Dermis blood vessel endothelial cell (primary cell): ENCODE measurements around the gene SIPA1. TPM values are rescaled to one million over a fixed set of nuclear protein-coding genes. Genes with fewer than 3 reads are reported as not detected.
"Not testable (repeated sequence)": the region's sequence is repeated elsewhere in the genome, so short reads cannot be mapped to it uniquely, and the experiment has no call there.

Source experiments
- DNase-seq: peaks from one replicate; pipeline ENCODE4 v3.0.0; 2010
- total RNA-seq: library from RNA; depleted of rRNA; stranded (reverse); fragments of >200 nt; gene quantifications from 2 replicates; pipeline ENCODE4 v1.2.3, GENCODE V29; 2014

SIPA1 gene
- total RNA-seq, 1 donor from 2014 or later = 72.2 TPM

GRCh38 chr11:65624931-65625627 lies 12.8 kb upstream of the SIPA1 start:
- no peak for DNase-seq

GRCh38 chr11:65625628-65626342 lies 12.1 kb upstream of the SIPA1 start:
- DNase-seq = peak; percentile 86

GRCh38 chr11:65627202-65627601 lies 10.7 kb upstream of the SIPA1 start:
- DNase-seq = no peak

GRCh38 chr11:65629579-65629978 lies 8.3 kb upstream of the SIPA1 start:
- no peak for DNase-seq

GRCh38 chr11:65630215-65630614 lies 7.7 kb upstream of the SIPA1 start:
- DNase-seq = no peak

- no peak for DNase-seq
Measured at GRCh38 chr11:65633390-65634108, 4.4 kb upstream of the SIPA1 start.

GRCh38 chr11:65634109-65634436 lies 3.8 kb upstream of the SIPA1 start:
- no peak for DNase-seq

- no peak for DNase-seq
Measured at GRCh38 chr11:65634440-65634839, 3.5 kb upstream of the SIPA1 start.

GRCh38 chr11:65634905-65635731 lies 2.8 kb upstream of the SIPA1 start:
- no peak for DNase-seq

- DNase-seq = no peak
Measured at GRCh38 chr11:65636108-65637031, 1.5 kb upstream of the SIPA1 start.

- DNase-seq = no peak
Measured at GRCh38 chr11:65637032-65637557, 806 bp upstream of the SIPA1 start.

- not testable (repeated sequence) for DNase-seq
Measured at GRCh38 chr11:65639228-65639597, 1.3 kb downstream of the SIPA1 start.

GRCh38 chr11:65639623-65640482 lies 2.0 kb downstream of the SIPA1 start:
- DNase-seq = peak; percentile 40

- DNase-seq = peak; percentile 33
Measured at GRCh38 chr11:65640483-65641296, 2.8 kb downstream of the SIPA1 start.

- DNase-seq = no peak
Measured at GRCh38 chr11:65641297-65642013, 3.6 kb downstream of the SIPA1 start.

GRCh38 chr11:65642014-65642671 lies 4.2 kb downstream of the SIPA1 start:
- no peak for DNase-seq

- DNase-seq = no peak
Measured at GRCh38 chr11:65643971-65644370, 6.1 kb downstream of the SIPA1 start.

- DNase-seq = no peak
Measured at GRCh38 chr11:65644837-65645236, 6.9 kb downstream of the SIPA1 start.
